ENCODE measurements around the gene C1orf174. TPM values are rescaled to one million over a fixed set of nuclear protein-coding genes. Genes with fewer than 3 reads are reported as not detected.

Gene C1orf174
- total RNA-seq, 1 experiment from 2014 or later, result 21.1 TPM

- no peak overlapping the region for H4K91ac ChIP-seq (ENCODE audit: insufficient read length, low read depth, low read length)
- no CpG with 5 or more reads among the region's 7 CpGs for WGBS (ENCODE audit: extremely low coverage, insufficient read length, low lambda C conversion rate)
- no peak overlapping the region for H2BK15ac ChIP-seq (ENCODE audit: low read depth, low read length)
- H3K56ac ChIP-seq (ENCODE audit: insufficient read length, low read depth, low read length), result no peak overlapping the region
- no peak overlapping the region for H2AFZ ChIP-seq (ENCODE audit: low read length)
- peaks cover 34% of the 10 kb centered on the region; the same call in 1 of the 2 replicates for H3K79me2 ChIP-seq (ENCODE audit: insufficient read depth, low read length)
- no peak for DNase-seq
- no peak overlapping the region for H3K4ac ChIP-seq (ENCODE audit: low read depth, low read length)
- H2BK120ac ChIP-seq (ENCODE audit: low read depth, low read length, poor library complexity, severe bottlenecking), result no peak overlapping the region
- Mint-ChIP-seq H3K4me1 (peaks cover 5 to 18% of the 10 kb centered on the region in 2 experiments), H3K36me3 (ENCODE audit: insufficient read depth in 1 of 3, low read depth in 3 of 3) (peaks cover 16 to 35% (median 19%) of the 10 kb centered on the region in 3 experiments), H3K9me3 (peaks cover 14 to 15% of the 10 kb centered on the region in 2 experiments), H3K4me3 (no peak overlapping the region), H3K27ac (no peak overlapping the region; a peak in 2 of 7 replicates), H3K27me3 (ENCODE audit: low read depth) (no peaks in the 10 kb centered on the region)
- H3K79me1 ChIP-seq (ENCODE audit: insufficient read depth, low read depth, low read length, poor library complexity, severe bottlenecking), result peaks cover 16% of the 10 kb centered on the region
- H3K27ac ChIP-seq (ENCODE audit: insufficient read length, low read depth, low read length), result no peak overlapping the region
- no peak for TF ChIP-seq CTCF (conservative IDR thresholded peaks at IDR 0.05)
- H3K18ac ChIP-seq (ENCODE audit: insufficient read length, low read depth, low read length), result no peak overlapping the region
- H3T11ph ChIP-seq (ENCODE audit: low read length), result no peak overlapping the region
- H3K23ac ChIP-seq (ENCODE audit: insufficient read length, low read depth, low read length), result no peak overlapping the region
- H3K23me2 ChIP-seq (ENCODE audit: insufficient read length, low read depth, low read length, poor library complexity, severe bottlenecking), result peaks cover 7% of the 10 kb centered on the region
- H2BK5ac ChIP-seq (ENCODE audit: insufficient read length, low read length), result no peak overlapping the region
- no peaks in the 10 kb centered on the region for H3K4me1 ChIP-seq (ENCODE audit: insufficient read depth, low read length)
- no peaks in the 10 kb centered on the region for H3K27me3 ChIP-seq (ENCODE audit: insufficient read depth, low read length)
- H2BK20ac ChIP-seq (ENCODE audit: low read depth, low read length, poor library complexity, severe bottlenecking), result no peak overlapping the region
- H4K20me1 ChIP-seq (ENCODE audit: control insufficient read depth, insufficient read depth, insufficient read length), result no peaks in the 10 kb centered on the region
- no peak overlapping the region for H2AK5ac ChIP-seq (ENCODE audit: insufficient read length, low read length)
- no peak overlapping the region for H3K4me2 ChIP-seq (ENCODE audit: insufficient read depth, insufficient read length, low read length)
- H3K9ac ChIP-seq (ENCODE audit: extremely low read depth, insufficient read length, low read length), result no peak overlapping the region
- no peak overlapping the region for H3K14ac ChIP-seq (ENCODE audit: insufficient read depth, low read length)
- H4K8ac ChIP-seq (replicated peaks; ENCODE audit: insufficient read length, low read depth, low read length), result no peak overlapping the region
- H2BK12ac ChIP-seq (ENCODE audit: insufficient read length, low read depth, low read length), result no peak overlapping the region
- no peak overlapping the region for H4K5ac ChIP-seq (ENCODE audit: insufficient read length, low read depth, low read length)
- no peaks in the 10 kb centered on the region for H3K9me3 ChIP-seq (ENCODE audit: control insufficient read depth, low read depth, low read length)
Observed at GRCh38 chr1:3896396-3897000, 3.6 kb downstream of the C1orf174 start.
